Measurements from ENCODE around the gene ADCY2.

GRCh38 chr5:7747728-7748127 lies 351.8 kb downstream of the ADCY2 start:
- TF ChIP-seq, protein P1, sequence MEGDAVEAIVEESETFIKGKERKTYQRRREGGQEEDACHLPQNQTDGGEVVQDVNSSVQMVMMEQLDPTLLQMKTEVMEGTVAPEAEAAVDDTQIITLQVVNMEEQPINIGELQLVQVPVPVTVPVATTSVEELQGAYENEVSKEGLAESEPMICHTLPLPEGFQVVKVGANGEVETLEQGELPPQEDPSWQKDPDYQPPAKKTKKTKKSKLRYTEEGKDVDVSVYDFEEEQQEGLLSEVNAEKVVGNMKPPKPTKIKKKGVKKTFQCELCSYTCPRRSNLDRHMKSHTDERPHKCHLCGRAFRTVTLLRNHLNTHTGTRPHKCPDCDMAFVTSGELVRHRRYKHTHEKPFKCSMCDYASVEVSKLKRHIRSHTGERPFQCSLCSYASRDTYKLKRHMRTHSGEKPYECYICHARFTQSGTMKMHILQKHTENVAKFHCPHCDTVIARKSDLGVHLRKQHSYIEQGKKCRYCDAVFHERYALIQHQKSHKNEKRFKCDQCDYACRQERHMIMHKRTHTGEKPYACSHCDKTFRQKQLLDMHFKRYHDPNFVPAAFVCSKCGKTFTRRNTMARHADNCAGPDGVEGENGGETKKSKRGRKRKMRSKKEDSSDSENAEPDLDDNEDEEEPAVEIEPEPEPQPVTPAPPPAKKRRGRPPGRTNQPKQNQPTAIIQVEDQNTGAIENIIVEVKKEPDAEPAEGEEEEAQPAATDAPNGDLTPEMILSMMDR (IDR thresholded peaks at IDR 0.05): no peak
- no peak for TF ChIP-seq POLR2A (IDR thresholded peaks at IDR 0.05)
- TF ChIP-seq EP300 (IDR thresholded peaks at IDR 0.05): no peak
